ENCODE results near the gene RPS6KA4. TPM values are rescaled to one million over a fixed set of nuclear protein-coding genes. Genes with fewer than 3 reads are reported as not detected.

RPS6KA4 gene
- total and polyA plus RNA-seq, 2 donors: 14.8 to 32.7 TPM

DNA sequence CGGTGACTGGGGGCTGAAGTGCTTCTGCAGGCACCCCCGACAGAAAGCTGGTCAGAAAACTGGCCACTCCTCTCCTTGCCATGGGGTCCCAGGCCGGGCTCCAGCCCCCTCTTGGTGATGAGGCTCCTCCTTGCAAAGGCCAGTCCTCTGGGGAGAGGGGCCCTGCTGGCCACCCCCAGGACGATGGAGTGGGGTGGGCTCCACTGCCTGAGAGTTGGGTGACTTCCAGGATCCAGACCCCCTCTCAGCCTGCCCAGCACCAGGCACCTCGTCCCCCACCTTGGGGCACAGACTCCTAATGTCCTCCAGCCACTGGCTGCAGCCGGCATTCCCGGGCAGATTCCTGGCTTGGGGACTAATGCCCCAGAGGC, 441 bp upstream of the RPS6KA4 start:
- peaks cover 5% of the 10 kb centered on the region for H3K4me1 ChIP-seq (ENCODE audit: insufficient read depth)

DNA sequence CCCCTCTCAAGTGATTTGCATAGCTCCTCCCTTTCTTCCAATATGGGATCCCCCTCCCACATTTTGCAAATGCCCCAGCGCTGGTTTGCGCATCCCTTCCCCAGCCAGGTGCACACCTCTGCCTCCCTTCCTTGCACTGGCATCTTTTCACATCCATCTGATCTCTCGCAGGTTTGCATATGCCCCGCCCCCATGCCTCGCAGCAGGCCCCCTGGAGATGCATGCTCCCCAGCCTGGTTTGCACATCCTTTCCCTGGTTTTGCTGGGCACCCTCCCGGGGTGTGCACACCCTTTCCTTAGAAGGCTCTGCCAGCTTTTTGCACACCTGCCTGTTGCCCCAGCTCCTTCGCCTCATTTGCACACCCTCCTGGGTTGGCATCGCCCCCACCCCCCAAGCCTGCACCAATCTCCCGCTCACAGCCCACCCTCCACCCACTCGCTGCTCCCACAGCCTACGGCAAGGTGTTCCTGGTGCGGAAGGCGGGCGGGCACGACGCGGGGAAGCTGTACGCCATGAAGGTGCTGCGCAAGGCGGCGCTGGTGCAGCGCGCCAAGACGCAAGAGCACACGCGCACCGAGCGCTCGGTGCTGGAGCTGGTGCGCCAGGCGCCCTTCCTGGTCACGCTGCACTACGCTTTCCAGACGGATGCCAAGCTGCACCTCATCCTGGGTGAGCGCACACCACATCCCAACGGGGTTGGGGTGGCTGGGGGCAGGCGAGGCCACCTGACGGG, 917 bp downstream of the RPS6KA4 start:
- Histone ChIP-seq H3K36me3 (ENCODE audit: insufficient read depth) (peaks cover 7% of the 10 kb centered on the region), H3K27ac (ENCODE audit: low read depth) (no peak overlapping the region), H3K4me3 (ENCODE audit: low read depth, low read length) (peak overlapping the region; percentile 83), H3K4me1 (ENCODE audit: insufficient read depth) (peaks cover 5% of the 10 kb centered on the region)
- DNase-seq (ENCODE audit: extremely low spot score): no peak
- WGBS: 45% methylated on average over 38 of the region's 38 CpGs

More for the DNA sequence above, 441 bp upstream of the RPS6KA4 start:
- H3K4me3 ChIP-seq (ENCODE audit: low read depth, low read length): peak overlapping the region; percentile 83
- H3K27ac ChIP-seq (ENCODE audit: low read depth): no peak overlapping the region
- WGBS: 15% methylated on average over 7 of the region's 7 CpGs
- peaks cover 7% of the 10 kb centered on the region for H3K36me3 ChIP-seq (ENCODE audit: insufficient read depth)
- DNase-seq (ENCODE audit: extremely low spot score): no peak

- Histone ChIP-seq H3K36me3 (ENCODE audit: insufficient read depth) (peaks cover 7% of the 10 kb centered on the region), H3K4me1 (ENCODE audit: insufficient read depth) (peaks cover 5% of the 10 kb centered on the region), H3K27ac (ENCODE audit: low read depth) (no peak overlapping the region), H3K4me3 (ENCODE audit: low read depth, low read length) (no peak overlapping the region)
- WGBS: 81% methylated on average over 13 of the region's 13 CpGs
- DNase-seq (ENCODE audit: extremely low spot score): no peak
These were observed 1.5 kb downstream of the RPS6KA4 start for GRCh38 chr11:64360448-64360921.

DNA sequence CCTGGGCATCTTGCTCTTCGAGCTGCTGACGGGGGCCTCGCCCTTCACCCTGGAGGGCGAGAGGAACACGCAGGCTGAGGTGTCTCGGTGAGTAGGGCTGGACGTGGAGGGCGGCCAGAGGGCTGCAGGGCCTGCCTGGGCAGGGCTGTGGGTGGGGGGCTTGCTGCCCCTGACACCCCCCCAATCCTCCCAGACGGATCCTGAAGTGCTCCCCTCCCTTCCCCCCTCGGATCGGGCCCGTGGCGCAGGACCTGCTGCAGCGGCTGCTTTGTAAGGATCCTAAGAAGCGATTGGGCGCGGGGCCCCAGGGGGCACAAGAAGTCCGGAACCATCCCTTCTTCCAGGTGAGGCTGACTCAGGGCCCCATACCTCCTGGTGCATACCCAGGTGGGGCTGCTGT, 2.7 kb downstream of the RPS6KA4 start:
- no peak for DNase-seq (ENCODE audit: extremely low spot score)
- WGBS: 93% methylated on average over 18 of the region's 18 CpGs
- H3K4me1 ChIP-seq (ENCODE audit: insufficient read depth): peaks cover 5% of the 10 kb centered on the region
- peaks cover 7% of the 10 kb centered on the region for H3K36me3 ChIP-seq (ENCODE audit: insufficient read depth)
- no peak overlapping the region for H3K4me3 ChIP-seq (ENCODE audit: low read depth, low read length)
- no peak overlapping the region for H3K27ac ChIP-seq (ENCODE audit: low read depth)

DNA sequence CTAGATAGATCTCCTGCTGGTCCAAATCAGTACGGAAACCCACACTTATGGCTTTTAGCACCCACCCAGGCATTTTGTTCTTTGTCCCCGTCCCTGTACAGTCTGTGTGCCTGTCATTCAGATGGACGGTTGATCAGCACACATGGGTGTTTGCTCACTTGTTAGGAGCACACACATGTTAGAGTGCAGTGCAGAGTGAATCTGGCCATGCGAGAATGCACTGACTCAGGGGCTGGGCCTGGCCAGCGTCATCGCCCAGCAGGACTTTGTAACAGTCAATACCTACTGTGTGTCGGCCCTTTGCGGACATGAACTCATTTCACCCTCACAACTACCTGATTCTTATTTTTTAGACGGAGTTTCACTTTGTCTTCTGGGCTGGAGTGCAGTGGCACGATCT, 3.4 kb downstream of the RPS6KA4 start:
- Histone ChIP-seq H3K36me3 (ENCODE audit: insufficient read depth) (peaks cover 7% of the 10 kb centered on the region), H3K4me3 (ENCODE audit: low read depth, low read length) (no peak overlapping the region), H3K27ac (ENCODE audit: low read depth) (no peak overlapping the region), H3K4me1 (ENCODE audit: insufficient read depth) (peaks cover 5% of the 10 kb centered on the region)
- no peak for DNase-seq (ENCODE audit: extremely low spot score)
- WGBS: 93% methylated on average over 10 of the region's 10 CpGs

- WGBS: 92% methylated on average over 6 of the region's 6 CpGs
- Histone ChIP-seq H3K27ac (ENCODE audit: low read depth) (no peak overlapping the region), H3K36me3 (ENCODE audit: insufficient read depth) (peaks cover 10% of the 10 kb centered on the region), H3K4me1 (ENCODE audit: insufficient read depth) (no peaks in the 10 kb centered on the region), H3K4me3 (ENCODE audit: low read depth, low read length) (no peak overlapping the region)
- DNase-seq (ENCODE audit: extremely low spot score): no peak
These were observed 5.5 kb downstream of the RPS6KA4 start for GRCh38 chr11:64364435-64364834.

GRCh38 chr11:64364911-64365310, 5.9 kb downstream of the RPS6KA4 start:
- Histone ChIP-seq H3K4me1 (ENCODE audit: insufficient read depth) (no peaks in the 10 kb centered on the region), H3K27ac (ENCODE audit: low read depth) (no peak overlapping the region), H3K36me3 (ENCODE audit: insufficient read depth) (peaks cover 10% of the 10 kb centered on the region), H3K4me3 (ENCODE audit: low read depth, low read length) (no peak overlapping the region)
- WGBS: 90% methylated on average over 4 of the region's 4 CpGs
- no peak for DNase-seq (ENCODE audit: extremely low spot score)

DNA sequence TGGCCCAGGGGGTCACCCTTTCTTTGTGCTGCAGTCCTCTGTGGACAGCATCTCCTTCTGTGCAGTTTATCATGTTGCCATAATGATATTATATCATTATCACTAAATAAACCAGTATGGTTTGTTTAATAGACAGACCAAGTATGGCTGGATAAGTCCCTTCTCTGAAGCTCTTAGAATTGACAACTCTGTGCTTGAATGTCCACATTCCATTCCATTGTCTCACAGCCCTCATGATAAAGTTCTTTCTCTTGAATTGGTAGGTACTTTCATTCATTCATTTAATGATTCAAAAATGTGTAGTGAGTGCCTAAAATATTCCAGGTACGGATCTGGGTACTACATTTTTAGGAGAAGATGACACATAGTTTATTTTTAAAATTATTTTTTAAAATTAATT, 7.8 kb downstream of the RPS6KA4 start:
- 92% methylated on average over 1 of the region's 1 CpG for WGBS
- no peak overlapping the region for H3K27ac ChIP-seq (ENCODE audit: low read depth)
- peaks cover 9% of the 10 kb centered on the region for H3K36me3 ChIP-seq (ENCODE audit: insufficient read depth)
- DNase-seq (ENCODE audit: extremely low spot score): no peak
- H3K4me3 ChIP-seq (ENCODE audit: low read depth, low read length): no peak overlapping the region
- no peaks in the 10 kb centered on the region for H3K4me1 ChIP-seq (ENCODE audit: insufficient read depth)

DNA sequence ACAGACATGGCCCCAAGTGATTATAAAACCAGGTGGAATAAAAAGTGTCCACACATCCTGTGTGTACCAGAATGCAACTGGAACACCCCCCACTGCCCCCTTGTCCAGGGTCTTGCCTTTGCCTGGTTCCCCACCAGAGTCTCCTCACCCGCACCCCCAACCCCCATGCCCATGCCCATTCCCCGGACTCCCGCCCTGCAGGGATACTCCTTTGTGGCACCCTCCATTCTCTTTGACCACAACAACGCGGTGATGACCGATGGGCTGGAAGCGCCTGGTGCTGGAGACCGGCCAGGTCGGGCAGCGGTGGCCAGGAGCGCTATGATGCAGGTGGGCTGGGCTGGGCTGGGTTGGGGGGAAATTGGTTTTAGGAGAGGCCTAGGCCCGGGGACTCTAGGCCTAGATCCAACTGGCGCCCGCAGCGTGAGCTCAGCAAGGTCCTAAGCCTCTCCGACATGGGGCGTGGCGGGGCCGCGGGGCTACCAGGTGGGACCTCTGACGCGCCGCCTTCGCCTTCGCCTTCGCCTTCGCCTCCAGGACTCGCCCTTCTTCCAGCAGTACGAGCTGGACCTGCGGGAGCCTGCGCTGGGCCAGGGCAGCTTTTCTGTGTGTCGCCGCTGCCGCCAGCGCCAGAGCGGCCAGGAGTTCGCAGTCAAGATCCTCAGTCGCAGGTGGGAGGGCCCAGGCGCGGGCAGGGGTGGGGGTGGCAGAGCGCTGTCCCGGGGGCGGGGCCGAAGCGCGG, 9.1 kb downstream of the RPS6KA4 start:
- no peak for DNase-seq (ENCODE audit: extremely low spot score)
- H3K36me3 ChIP-seq (ENCODE audit: insufficient read depth): peaks cover 4% of the 10 kb centered on the region
- WGBS: 84% methylated on average over 46 of the region's 46 CpGs
- H3K4me3 ChIP-seq (ENCODE audit: low read depth, low read length): no peak overlapping the region
- no peaks in the 10 kb centered on the region for H3K4me1 ChIP-seq (ENCODE audit: insufficient read depth)
- H3K27ac ChIP-seq (ENCODE audit: low read depth): no peak overlapping the region

DNA sequence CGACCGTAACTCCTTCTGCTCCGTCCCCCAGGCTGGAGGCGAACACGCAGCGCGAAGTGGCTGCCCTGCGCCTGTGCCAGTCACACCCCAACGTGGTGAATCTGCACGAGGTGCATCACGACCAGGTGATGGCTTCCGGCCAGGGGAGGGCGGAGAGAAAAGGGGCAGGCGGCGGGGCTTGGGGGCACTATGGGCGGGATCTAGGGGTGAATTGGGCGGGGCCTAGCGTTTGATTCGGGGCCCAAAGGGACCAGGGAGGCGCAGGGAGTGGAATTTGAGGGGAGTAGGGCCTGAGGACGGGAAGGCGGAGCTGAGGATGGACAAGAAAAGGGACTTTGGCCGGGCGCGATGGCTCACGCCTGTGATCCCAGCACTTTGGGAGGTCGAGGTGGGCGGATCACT, 9.7 kb downstream of the RPS6KA4 start:
- Histone ChIP-seq H3K27ac (ENCODE audit: low read depth) (no peak overlapping the region), H3K36me3 (ENCODE audit: insufficient read depth) (peaks cover 4% of the 10 kb centered on the region), H3K4me3 (ENCODE audit: low read depth, low read length) (no peak overlapping the region), H3K4me1 (ENCODE audit: insufficient read depth) (no peaks in the 10 kb centered on the region)
- DNase-seq (ENCODE audit: extremely low spot score): no peak
- 86% methylated on average over 28 of the region's 28 CpGs for WGBS

DNA sequence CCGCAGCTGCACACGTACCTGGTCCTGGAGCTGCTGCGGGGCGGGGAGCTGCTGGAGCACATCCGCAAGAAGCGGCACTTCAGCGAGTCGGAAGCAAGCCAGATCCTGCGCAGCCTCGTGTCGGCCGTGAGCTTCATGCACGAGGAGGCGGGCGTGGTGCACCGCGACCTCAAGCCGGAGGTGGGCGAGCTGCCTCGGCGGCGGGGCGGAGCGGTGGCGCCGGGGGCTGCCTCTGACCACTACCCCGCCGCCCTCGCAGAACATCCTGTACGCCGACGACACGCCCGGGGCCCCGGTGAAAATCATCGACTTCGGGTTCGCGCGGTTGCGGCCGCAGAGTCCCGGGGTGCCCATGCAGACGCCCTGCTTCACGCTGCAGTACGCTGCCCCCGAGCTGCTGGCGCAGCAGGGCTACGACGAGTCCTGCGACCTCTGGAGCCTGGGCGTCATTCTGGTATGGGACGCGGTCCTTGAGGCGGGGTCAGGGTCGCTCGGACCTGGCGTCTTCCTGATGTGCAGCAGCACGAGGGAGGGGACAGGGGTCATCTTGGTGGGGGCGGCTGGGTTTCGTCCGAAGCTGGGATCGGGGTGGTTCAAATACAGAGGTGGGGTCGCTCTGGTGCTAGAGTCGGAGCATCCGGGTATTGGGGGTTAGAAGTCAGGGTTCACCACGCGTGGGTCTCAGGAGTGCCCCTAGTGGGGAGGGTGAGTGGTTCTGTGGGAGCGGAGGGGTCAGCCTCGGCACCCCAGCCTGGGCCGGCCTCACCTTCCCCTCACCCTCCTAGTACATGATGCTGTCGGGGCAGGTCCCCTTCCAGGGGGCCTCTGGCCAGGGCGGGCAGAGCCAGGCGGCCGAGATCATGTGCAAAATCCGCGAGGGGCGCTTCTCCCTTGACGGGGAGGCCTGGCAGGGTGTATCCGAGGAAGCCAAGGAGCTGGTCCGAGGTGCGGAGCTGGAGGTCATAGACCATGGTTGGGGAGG, 10.8 kb downstream of the RPS6KA4 start:
- Histone ChIP-seq H3K36me3 (ENCODE audit: insufficient read depth) (peaks cover 4% of the 10 kb centered on the region), H3K4me1 (ENCODE audit: insufficient read depth) (no peaks in the 10 kb centered on the region), H3K27ac (ENCODE audit: low read depth) (no peak overlapping the region), H3K4me3 (ENCODE audit: low read depth, low read length) (no peak overlapping the region)
- WGBS: 86% methylated on average over 82 of the region's 82 CpGs
- no peak for DNase-seq (ENCODE audit: extremely low spot score)

DNA sequence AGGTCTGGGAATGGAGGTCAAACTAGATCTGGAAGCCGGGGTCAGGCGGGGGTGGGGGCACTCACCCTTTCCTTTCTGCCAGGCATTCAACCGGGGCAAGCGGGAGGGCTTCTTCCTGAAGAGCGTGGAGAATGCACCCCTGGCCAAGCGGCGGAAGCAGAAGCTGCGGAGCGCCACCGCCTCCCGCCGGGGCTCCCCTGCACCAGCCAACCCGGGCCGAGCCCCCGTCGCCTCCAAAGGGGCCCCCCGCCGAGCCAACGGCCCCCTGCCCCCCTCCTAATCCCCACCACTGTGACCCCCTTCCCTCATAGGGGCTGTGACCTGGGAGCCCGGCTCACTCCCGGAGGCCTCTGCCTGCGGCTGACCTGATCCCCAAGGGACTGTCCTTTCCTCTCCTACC, 12.2 kb downstream of the RPS6KA4 start:
- Histone ChIP-seq H3K27ac (ENCODE audit: low read depth) (no peak overlapping the region), H3K4me3 (ENCODE audit: low read depth, low read length) (no peak overlapping the region), H3K36me3 (ENCODE audit: insufficient read depth) (peaks cover 4% of the 10 kb centered on the region), H3K4me1 (ENCODE audit: insufficient read depth) (no peaks in the 10 kb centered on the region)
- WGBS: 82% methylated on average over 22 of the region's 22 CpGs
- DNase-seq (ENCODE audit: extremely low spot score): no peak

DNA sequence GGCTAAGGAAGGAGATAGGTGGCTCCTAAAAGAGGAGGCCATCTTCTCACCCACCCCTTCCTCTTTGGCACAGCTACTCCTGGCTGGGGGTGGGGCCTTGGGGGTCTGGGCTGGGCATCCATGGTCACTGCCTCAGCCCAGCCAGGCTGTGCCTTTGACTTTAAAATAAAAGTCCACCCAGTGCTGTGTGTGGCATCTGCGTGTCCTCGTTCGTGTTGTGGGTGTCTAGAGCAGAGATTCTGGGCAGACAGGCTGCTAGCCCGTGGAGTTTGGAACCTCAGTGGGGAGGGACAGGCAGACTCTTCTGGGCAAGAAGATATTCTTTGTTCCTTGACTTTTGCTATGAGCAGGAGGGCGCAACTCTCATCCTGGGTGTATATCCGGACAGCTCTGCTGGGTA, 13.1 kb downstream of the RPS6KA4 start:
- 68% methylated on average over 6 of the region's 6 CpGs for WGBS

More for the DNA sequence above, 13.1 kb downstream of the RPS6KA4 start:
- DNase-seq (ENCODE audit: extremely low spot score): no peak
- Histone ChIP-seq H3K4me1 (ENCODE audit: insufficient read depth) (no peaks in the 10 kb centered on the region), H3K27ac (ENCODE audit: low read depth) (no peak overlapping the region), H3K4me3 (ENCODE audit: low read depth, low read length) (no peak overlapping the region), H3K36me3 (ENCODE audit: insufficient read depth) (peaks cover 4% of the 10 kb centered on the region)
